Mesendoderm (in vitro differentiated cells): Measurements from ENCODE around the gene PDP2.
"Not testable (repeated sequence)": the region's sequence is repeated elsewhere in the genome, so short reads cannot be mapped to it uniquely, and the experiment has no call there.

Source experiments
- DNase-seq: peaks from one replicate; pipeline ENCODE4 v3.0.0; 2013
- H2AK5ac ChIP-seq: 2 replicates; pipeline ENCODE4 v1.6.1; 2013; ENCODE audit warnings: low read length, inconsistent platforms
- H2BK120ac ChIP-seq: 2 replicates; pipeline ENCODE4 v1.6.1; 2013; ENCODE audit warnings: low read depth, mild to moderate bottlenecking, low read length, moderate library complexity, mixed read lengths
- H2BK15ac ChIP-seq: replicated peaks from 2 replicates; pipeline ENCODE4 v1.6.1; 2013; ENCODE audit warnings: low read depth, mild to moderate bottlenecking, moderate library complexity
- H2BK5ac ChIP-seq: 2 replicates; pipeline ENCODE4 v1.6.1; 2013; ENCODE audit warnings: low read length, inconsistent platforms
- H3K18ac ChIP-seq: 2 replicates; pipeline ENCODE4 v1.6.1; 2013; ENCODE audit warnings: mild to moderate bottlenecking, low read length, mixed read lengths
- H3K23ac ChIP-seq: one replicate; pipeline ENCODE4 v1.6.1; 2013; ENCODE audit warnings: low read length
- H3K27ac ChIP-seq: 2 replicates; pipeline ENCODE4 v1.5.1; 2013; ENCODE audit warnings: low read depth, mild to moderate bottlenecking, inconsistent platforms, low read length, moderate library complexity
- H3K27me3 ChIP-seq: 2 replicates; pipeline ENCODE4 v1.6.1; 2013; ENCODE audit warnings: low read length, control low read depth, mild to moderate bottlenecking, inconsistent platforms; ENCODE audit not compliant: insufficient read depth, poor library complexity
- H3K36me3 ChIP-seq: 2 replicates; pipeline ENCODE4 v1.6.1; 2013; ENCODE audit warnings: low read length, inconsistent platforms; ENCODE audit not compliant: control insufficient read depth, insufficient read depth
- H3K4ac ChIP-seq: one replicate; pipeline ENCODE4 v1.6.1; 2013; ENCODE audit warnings: low read depth, mild to moderate bottlenecking, low read length, moderate library complexity
- H3K4me1 ChIP-seq: 2 replicates; pipeline ENCODE4 v1.6.1; 2013; ENCODE audit warnings: low read depth, low read length, inconsistent platforms; ENCODE audit not compliant: control insufficient read depth
- H3K4me2 ChIP-seq: 2 replicates; pipeline ENCODE4 v1.6.1; 2013; ENCODE audit warnings: low read length
- H3K4me3 ChIP-seq: 2 replicates; pipeline ENCODE4 v1.5.1; 2013; ENCODE audit warnings: mild to moderate bottlenecking, low read length
- H3K56ac ChIP-seq: one replicate; pipeline ENCODE4 v1.6.1; 2013; ENCODE audit warnings: low read length
- H3K79me1 ChIP-seq: 2 replicates; pipeline ENCODE4 v1.6.1; 2013; ENCODE audit warnings: low read length, inconsistent platforms
- H3K79me2 ChIP-seq: 2 replicates; pipeline ENCODE4 v1.6.1; 2013; ENCODE audit warnings: mild to moderate bottlenecking, low read length; ENCODE audit not compliant: control insufficient read depth, insufficient read depth
- H3K9ac ChIP-seq: 2 replicates; pipeline ENCODE4 v1.6.1; 2013; ENCODE audit warnings: low read length, inconsistent platforms
- H4K5ac ChIP-seq: one replicate; pipeline ENCODE4 v1.6.1; 2013; ENCODE audit warnings: low read length
- H4K8ac ChIP-seq: one replicate; pipeline ENCODE4 v1.6.1; 2013; ENCODE audit warnings: low read depth, mild to moderate bottlenecking, control low read depth, low read length, moderate library complexity
- WGBS: extraction: QIAGEN DNeasy Blood & Tissue Kit; methylation state at CpG from one replicate; pipeline ENCODE4 v1.1.7; 2013; ENCODE audit warnings: low lambda C conversion rate, missing lambda C conversion rate; ENCODE audit not compliant: insufficient coverage; ENCODE audit errors: extremely low coverage; 5-methylcytosine and 5-hydroxymethylcytosine counted together

PDP2 gene

GRCh38 chr16:66932076-66932475 is 51.8 kb downstream of the PDP2 start:
- Histone ChIP-seq H4K8ac (no peak overlapping the region), H3K27me3 (no peaks in the 10 kb centered on the region), H2BK5ac (no peak overlapping the region), H4K5ac (no peak overlapping the region), H3K79me2 (no peaks in the 10 kb centered on the region), H3K56ac (no peak overlapping the region), H3K23ac (no peak overlapping the region), H2BK15ac (no peak overlapping the region), H3K4me3 (no peak overlapping the region), H3K4me1 (peaks cover 5% of the 10 kb centered on the region), H2AK5ac (no peak overlapping the region), H3K18ac (no peak overlapping the region), H3K27ac (no peak overlapping the region), H3K9ac (no peak overlapping the region), H3K79me1 (peaks cover 6% of the 10 kb centered on the region), H3K4ac (no peak overlapping the region), H2BK120ac (no peak overlapping the region), H3K36me3 (no peaks in the 10 kb centered on the region), H3K4me2 (no peak overlapping the region)
- no CpG with 5 or more reads among the region's 4 CpGs for WGBS
- no peak for DNase-seq

- Histone ChIP-seq H3K23ac (no peak overlapping the region), H3K56ac (peak overlapping the region; percentile 91), H3K79me1 (peaks cover 6% of the 10 kb centered on the region), H3K36me3 (no peaks in the 10 kb centered on the region), H3K27me3 (no peaks in the 10 kb centered on the region), H4K8ac (no peak overlapping the region), H2AK5ac (no peak overlapping the region), H3K79me2 (no peaks in the 10 kb centered on the region), H2BK5ac (no peak overlapping the region), H3K4me3 (peak overlapping the region; percentile 76), H3K18ac (no peak overlapping the region), H3K4me1 (peaks cover 5% of the 10 kb centered on the region), H2BK120ac (no peak overlapping the region), H4K5ac (no peak overlapping the region), H2BK15ac (no peak overlapping the region), H3K4me2 (peak overlapping the region; percentile 79), H3K27ac (no peak overlapping the region), H3K4ac (no peak overlapping the region), H3K9ac (peak overlapping the region; percentile 81)
- DNase-seq = no peak
- WGBS = no CpG with 5 or more reads among the region's 12 CpGs
These were observed 53.4 kb downstream of the PDP2 start for GRCh38 chr16:66933776-66934137.

GRCh38 chr16:66934138-66934838 is 54.0 kb downstream of the PDP2 start, which contains the start of gene CIAO2B:
CIAO2B (minus strand) TSS chr16:66934402; CDS start chr16:66934364, 38 bp downstream.
- Histone ChIP-seq H4K5ac (no peak within 1 kb of the TSS), H3K4me1 (peaks cover 5% of the 10 kb centered on the region), H3K56ac (peak within 1 kb of the TSS; percentile 91), H2BK5ac (no peak within 1 kb of the TSS), H2AK5ac (peak within 1 kb of the TSS; percentile 32), H2BK15ac (no peak within 1 kb of the TSS), H3K4me3 (peak within 1 kb of the TSS; percentile 76), H3K79me2 (no peaks in the 10 kb centered on the region), H4K8ac (no peak within 1 kb of the TSS), H3K9ac (peak within 1 kb of the TSS; percentile 81), H2BK120ac (no peak within 1 kb of the TSS), H3K23ac (peak within 1 kb of the TSS; percentile 48), H3K4ac (peak within 1 kb of the TSS; percentile 11), H3K4me2 (peak within 1 kb of the TSS; percentile 79), H3K79me1 (peaks cover 6% of the 10 kb centered on the region), H3K27ac (no peak within 1 kb of the TSS), H3K36me3 (no peaks in the 10 kb centered on the region), H3K18ac (peak within 1 kb of the TSS; percentile 9), H3K27me3 (no peaks in the 10 kb centered on the region)
- WGBS = no CpG with 5 or more reads among the region's 76 CpGs
- peak; percentile 86 for DNase-seq

GRCh38 chr16:66934839-66935313 is 54.6 kb downstream of the PDP2 start:
- WGBS = no CpG with 5 or more reads among the region's 24 CpGs
- not testable (repeated sequence) for H3K23ac ChIP-seq, H2BK120ac ChIP-seq, H3K79me1 ChIP-seq, DNase-seq, H2AK5ac ChIP-seq, H3K27me3 ChIP-seq, H3K36me3 ChIP-seq, H2BK5ac ChIP-seq, H2BK15ac ChIP-seq, H3K79me2 ChIP-seq, H3K4me1 ChIP-seq, H4K5ac ChIP-seq, H3K27ac ChIP-seq, H4K8ac ChIP-seq
- H3K4me3 ChIP-seq = peak overlapping the region; percentile 54
- H3K4ac ChIP-seq = peak overlapping the region; percentile 11
- peak overlapping the region; percentile 81 for H3K9ac ChIP-seq
- H3K56ac ChIP-seq = peak overlapping the region; percentile 91
- peak overlapping the region; percentile 9 for H3K18ac ChIP-seq
- H3K4me2 ChIP-seq = peak overlapping the region; percentile 77

GRCh38 chr16:66935314-66936011 is 55.1 kb downstream of the PDP2 start, which contains the start of gene CES2:
CES2 (plus strand) TSS chr16:66935516; CDS start chr16:66935636, 120 bp downstream.
- Histone ChIP-seq H3K36me3 (no peaks in the 10 kb centered on the region), H3K4ac (peak within 1 kb of the TSS; percentile 11), H2BK120ac (no peak within 1 kb of the TSS), H3K79me2 (no peaks in the 10 kb centered on the region), H4K8ac (no peak within 1 kb of the TSS), H3K27me3 (no peaks in the 10 kb centered on the region), H3K4me3 (peak within 1 kb of the TSS; percentile 54), H2BK15ac (no peak within 1 kb of the TSS), H2BK5ac (no peak within 1 kb of the TSS), H3K9ac (peak within 1 kb of the TSS; percentile 81), H3K27ac (no peak within 1 kb of the TSS), H3K18ac (peak within 1 kb of the TSS; percentile 9), H3K56ac (peak within 1 kb of the TSS; percentile 91), H4K5ac (no peak within 1 kb of the TSS), H3K79me1 (peaks cover 6% of the 10 kb centered on the region), H2AK5ac (no peak within 1 kb of the TSS), H3K4me1 (peaks cover 5% of the 10 kb centered on the region), H3K23ac (no peak within 1 kb of the TSS), H3K4me2 (peak within 1 kb of the TSS; percentile 77)
- WGBS = no CpG with 5 or more reads among the region's 44 CpGs
- DNase-seq = no peak
